Measurements from ENCODE around the gene GRID1.
"Not testable (repeated sequence)": the region's sequence is repeated elsewhere in the genome, so short reads cannot be mapped to it uniquely, and the experiment has no call there.

The GRID1 gene

GRCh38 chr10:85847085-85847484 is 519.5 kb downstream of the GRID1 start:
- no peak for DNase-seq

- DNase-seq = not testable (repeated sequence)
These were observed 527.9 kb downstream of the GRID1 start for GRCh38 chr10:85838660-85839059.

DNA sequence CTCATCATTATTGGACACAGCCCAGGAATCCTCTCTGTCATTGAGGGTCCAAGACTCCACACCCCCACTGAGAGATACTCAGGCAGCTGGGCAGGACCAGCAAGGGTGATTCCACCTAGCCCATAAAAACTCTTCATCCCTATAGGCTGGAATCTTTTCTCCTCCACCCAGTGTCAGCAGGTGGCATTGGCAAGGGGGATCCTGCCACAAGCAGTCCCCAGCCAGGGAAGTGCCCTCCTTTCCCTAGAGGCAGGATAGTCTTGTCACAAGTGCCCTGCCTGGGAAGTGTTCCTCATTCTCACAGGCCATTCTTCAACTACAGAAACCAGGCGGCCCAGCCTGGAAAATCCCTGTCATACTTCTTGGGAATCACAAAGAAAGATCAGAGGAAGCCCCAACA is 533.6 kb downstream of the GRID1 start:
- DNase-seq = no peak

GRCh38 chr10:85831422-85831821 is 535.2 kb downstream of the GRID1 start:
- DNase-seq = no peak

DNA sequence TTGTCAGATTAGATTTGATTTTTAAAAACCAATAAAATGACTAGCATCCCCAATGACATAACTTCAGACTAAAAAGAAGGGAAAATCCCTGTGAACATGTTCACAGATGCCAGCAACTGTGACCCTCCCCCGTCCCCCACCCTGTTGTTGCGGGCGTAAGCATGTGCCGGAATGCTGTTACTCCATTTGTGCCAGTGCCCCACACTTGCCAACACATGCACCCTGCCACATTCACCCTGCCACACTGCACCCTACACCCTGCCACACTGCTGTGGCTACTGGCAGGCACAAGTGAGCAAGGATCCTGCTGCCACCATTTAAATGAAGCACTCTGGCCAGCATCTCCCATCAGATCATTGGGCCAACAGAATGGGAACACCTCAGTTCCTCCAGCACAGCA is 540.2 kb downstream of the GRID1 start:
- DNase-seq = no peak

DNA sequence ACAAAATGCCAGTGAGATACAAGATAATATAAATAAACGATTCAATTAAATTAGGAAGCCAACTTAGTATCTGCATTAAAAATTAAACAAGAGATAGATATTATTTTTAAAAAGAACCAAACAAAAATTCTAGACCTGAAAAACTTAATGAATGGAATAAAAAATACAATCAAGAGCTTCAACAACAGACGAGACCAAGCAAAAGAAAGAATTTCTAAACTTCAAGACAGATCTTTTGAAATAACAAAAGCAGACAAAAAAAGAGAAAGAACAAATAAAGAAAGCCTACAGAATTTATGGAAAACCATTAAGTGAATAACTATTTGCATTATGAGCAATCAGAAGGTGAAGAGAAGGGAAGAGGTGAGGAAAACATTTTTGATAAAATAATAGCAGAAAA is 555.2 kb downstream of the GRID1 start:
- DNase-seq = no peak

DNA sequence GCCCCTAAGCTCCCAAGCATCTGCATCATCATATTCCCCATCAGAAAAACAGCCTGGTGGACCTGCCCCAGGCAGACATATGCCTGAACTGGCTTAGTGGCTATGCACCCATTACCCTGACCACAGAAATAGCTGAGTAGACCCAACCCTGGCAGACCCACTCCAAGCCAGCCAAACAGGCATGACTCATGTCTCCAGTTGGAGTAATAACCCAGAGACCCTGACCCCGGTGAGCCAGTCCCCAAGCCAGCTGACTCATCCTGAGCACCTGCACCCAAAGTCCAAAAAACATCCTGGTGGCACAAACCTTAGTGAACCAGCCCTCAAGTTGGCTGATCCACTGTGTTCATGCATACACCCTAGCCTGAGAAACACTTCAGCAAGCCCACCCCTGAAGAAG is 555.9 kb downstream of the GRID1 start:
- no peak for DNase-seq

- no peak for DNase-seq
These were observed 571.1 kb downstream of the GRID1 start for GRCh38 chr10:85795460-85795859.

GRCh38 chr10:85794553-85794952 is 572.0 kb downstream of the GRID1 start:
- DNase-seq = no peak

GRCh38 chr10:85792533-85792858 is 574.1 kb downstream of the GRID1 start:
- DNase-seq = no peak

DNA sequence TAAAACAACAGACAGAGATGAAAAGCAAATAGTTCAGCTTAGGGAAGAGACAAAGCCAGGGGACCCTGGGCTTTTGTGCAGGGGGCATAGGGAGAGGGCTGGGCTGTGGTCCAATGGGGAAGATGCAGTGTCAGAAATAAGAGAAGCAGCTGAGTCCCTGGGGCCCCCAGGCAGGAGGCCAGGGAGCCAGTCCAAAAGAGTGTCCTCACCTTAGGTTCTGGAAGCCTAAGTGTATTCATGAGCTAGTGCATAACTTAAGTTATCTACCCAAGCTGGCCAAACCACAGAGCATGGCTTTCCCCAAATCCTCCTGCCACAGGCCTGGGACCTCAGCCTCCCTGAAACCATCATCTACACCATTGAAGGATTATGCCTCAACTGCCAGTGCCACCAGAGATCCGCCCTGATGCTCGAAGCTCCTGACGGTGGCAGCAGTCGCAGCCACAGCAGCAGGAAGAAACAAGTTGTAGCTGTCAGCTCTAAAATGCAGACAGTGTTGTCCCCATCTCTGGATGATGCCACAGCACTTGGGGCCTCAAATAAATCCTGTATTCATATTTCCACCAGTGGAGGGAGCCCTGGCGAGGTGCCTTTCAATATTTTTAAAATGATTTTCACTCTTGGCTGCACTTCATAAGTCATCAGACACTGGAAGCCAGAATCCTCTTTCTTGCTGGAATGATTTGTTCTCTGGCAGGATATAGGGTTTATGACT is 574.6 kb downstream of the GRID1 start:
- DNase-seq = no peak

DNA sequence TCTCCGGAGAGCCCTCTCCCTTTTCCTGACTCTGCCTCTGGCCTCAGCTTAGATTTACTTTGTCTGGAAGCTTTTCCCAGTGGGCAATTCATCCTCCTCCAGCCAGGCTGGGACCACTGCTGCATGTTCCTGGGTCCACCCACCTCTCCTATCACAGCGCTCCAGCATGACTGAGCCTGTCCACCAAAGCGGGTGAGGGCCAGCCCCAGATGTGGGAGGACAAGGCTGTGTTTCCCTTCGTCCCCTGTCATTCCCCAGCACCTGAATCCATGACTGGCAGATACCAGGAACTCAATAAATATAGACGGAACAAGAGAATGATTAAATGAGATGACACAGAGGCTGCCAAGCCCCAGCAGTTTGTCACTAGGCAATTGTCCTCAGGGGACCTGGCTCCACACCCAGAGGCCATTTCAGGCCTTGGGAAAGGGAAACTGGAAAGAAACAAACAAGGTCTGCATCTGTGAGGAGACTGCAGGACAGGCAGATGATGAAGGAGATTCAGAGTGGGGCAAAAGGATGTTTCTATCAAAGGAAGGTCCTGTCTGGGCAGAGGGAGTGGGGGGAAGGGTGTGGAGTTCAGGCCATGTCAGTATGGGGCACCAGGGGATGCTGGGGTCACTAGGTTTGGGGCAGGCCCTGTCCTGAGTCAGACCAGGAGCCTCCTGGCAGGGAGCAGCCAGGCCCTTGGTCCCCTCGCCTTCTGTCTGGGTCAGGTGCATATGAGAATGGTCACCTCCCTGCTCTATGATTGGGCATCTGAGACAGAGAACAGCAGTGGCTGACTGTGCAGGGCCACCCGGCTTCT is 576.4 kb downstream of the GRID1 start:
- no peak for DNase-seq

GRCh38 chr10:85789125-85789524 is 577.5 kb downstream of the GRID1 start:
- no peak for DNase-seq

DNA sequence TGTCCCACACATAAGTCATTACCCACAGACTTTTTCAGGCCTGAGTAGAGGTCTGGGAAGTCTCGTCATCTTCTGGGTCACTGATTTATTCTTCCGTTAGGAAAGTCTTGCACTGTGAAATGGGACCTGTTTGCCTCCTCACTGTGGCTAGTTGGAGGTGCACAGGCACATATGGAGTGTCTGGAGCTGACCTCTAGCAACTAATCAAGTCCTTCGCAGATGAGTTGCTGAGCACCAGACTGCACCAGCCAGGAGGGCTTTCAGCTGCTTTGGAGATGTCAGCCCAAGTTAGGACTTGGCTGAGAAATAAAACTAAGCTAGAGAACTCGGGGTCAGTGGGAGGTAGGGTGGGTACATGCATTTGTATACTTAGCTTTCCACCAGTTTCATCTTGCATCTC is 578.0 kb downstream of the GRID1 start:
- no peak for DNase-seq

GRCh38 chr10:85787881-85788280 is 578.7 kb downstream of the GRID1 start:
- no peak for DNase-seq

DNA sequence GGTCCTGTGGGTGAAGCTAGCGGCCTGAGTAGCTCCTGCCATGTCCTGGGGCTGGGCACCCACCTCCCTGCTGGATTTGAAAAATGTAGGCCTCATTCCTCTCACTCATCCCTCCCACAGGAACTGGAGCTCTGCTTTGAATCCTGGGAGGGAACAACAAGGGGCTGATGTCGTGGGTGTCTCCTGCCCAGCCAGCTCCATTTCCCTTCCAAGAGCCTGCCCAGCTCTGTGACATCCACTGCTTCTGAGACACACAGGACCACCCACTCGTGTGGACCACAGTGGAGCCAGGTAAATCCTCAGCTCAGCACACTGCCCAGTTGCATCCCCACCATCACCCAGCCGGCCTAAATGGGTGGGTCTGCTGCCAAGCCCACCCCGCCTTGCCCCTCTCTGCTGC is 579.2 kb downstream of the GRID1 start:
- no peak for DNase-seq

GRCh38 chr10:85786401-85786899 is 580.1 kb downstream of the GRID1 start:
- no peak for DNase-seq

DNA sequence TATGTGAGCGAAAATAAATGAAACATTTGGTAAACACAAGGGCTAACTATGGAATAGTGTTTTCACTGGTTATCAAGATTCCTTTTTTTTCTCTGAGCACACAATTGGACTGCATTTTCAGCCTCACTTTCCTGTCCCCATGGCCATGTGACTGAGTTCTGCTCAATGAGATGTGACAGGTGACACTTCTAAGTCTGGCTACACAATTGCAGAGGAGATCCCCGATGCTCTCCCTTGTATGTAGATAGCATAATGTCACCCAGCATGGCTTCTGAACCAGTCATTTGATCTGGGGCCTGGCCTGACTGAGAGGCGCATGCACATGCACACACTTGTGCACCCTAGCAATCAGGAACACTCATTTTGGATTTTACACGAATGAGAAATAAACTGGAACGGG is 581.8 kb downstream of the GRID1 start:
- no peak for DNase-seq

DNA sequence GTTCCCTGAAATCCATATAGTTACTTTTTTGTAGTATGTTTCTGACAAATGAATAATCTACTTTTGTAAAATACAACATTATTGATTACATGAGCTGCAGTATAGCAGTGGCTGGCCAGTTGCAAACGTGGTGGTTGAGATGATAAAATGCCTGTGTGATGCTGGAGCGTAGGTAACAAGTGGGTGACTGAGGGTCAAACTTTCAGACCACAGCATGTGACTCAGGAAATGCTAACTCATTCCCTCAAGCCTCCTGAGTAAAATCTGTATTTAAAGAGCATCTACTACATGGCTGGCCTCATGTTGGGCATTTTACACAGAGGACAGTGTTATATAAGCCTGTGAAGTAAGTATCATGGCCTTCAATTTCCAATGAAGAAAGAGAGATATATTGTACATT is 585.2 kb downstream of the GRID1 start:
- DNase-seq = no peak

DNA sequence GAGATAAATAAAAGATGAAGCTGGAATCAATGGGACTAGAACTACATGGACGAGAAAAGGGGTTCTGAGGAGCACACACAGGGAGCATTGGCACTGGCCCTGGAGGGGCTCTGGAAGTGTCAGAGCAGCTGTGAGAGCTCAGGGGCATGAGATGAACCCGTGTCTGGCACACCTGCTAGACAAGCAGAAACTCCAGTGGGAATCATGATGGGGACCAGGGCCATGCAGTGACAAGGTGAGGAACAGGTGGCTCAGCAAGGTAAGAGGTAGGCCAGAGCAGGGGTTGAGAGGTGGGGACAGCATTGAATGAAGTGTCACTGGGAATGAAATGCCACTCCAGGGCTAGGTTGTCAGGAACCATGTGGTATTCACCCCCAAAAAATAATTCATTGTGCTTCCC is 588.5 kb downstream of the GRID1 start:
- DNase-seq = no peak

GRCh38 chr10:85767891-85768290 is 598.7 kb downstream of the GRID1 start:
- no peak for DNase-seq

DNA sequence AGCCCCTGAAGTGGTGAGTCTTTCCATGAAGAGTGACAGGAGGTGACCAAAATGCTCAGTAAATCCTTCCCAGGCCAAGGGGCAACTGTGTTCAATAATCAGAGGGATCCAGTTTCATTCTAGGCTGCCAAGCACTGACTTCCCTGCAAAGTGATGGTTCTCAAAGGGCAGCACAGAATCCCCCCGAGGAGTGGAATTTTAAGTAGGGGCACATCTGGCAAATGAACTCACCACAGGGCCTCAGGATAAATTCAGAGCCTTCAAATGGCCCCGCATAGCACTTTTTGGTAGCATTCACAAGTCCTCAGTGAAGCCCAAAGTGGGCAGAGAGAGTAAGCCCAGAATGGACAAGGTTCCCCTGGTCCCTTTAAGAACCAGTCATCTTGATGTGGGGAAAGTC is 602.5 kb downstream of the GRID1 start:
- DNase-seq = no peak

DNA sequence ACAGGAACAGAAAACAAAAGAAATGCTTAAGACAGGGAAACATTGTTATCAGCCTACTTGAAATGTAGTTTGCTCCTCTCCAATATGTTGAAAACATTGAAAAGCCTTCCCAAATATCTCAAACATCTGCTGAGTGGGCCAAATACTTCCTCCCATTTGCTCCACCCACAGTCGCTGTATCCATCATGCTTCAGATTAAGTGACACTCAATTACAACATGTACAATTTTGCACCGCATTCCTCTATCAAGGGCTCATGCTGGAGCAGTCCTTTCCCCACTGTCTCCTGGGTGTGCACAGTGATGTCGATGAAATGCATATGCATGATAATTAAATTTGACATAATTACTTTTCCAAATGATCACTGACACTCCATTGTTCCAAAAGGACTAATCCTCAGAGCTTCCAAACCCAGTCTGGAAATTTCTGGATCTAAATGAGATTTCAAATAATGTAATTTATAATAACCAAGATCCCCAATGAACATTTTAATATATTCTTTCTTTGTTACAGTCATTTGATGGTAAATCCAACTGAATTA is 604.6 kb downstream of the GRID1 start:
- no peak for DNase-seq

DNA sequence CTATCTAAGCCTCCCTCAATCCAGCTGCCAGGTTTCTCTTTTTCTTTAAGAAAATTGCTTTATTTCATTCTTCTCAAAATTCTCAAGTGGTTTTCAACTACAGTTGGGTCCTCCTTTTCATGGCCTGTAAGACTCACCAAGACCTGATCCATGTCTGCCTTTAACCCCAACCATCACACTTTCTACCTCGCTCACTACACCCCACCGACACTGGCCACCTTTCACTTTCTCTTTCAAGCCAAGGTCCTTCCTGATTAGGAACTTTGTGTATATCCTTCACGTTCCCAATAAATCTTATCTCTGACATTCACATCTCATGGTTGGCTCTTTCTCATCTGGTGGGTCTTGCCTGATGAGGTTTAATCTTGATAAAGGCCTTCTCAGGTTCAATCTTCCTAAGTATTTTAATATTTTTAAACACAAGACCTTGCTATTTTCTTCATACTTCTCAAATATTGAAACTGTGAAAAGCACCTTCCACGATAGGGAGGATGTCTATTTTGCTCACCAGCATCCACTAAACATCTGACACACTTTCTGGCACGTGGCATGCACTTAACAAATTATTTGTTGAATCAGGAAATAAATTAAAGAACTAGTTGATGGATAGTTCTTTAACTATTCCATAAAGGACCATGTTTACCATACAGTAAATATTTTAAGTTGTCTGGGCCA is 624.8 kb downstream of the GRID1 start:
- DNase-seq = no peak
